LNCAP (cell line): Measurements from ENCODE around the gene NR4A3.

Experiments used
- TF ChIP-seq, protein P1 (sequence below): fragments of 450-650 bp; IDR thresholded peaks from 2 replicates; pipeline ENCODE4 v1.5.1; 2017; ENCODE audit warnings: mild to moderate bottlenecking

NR4A3 gene

DNA sequence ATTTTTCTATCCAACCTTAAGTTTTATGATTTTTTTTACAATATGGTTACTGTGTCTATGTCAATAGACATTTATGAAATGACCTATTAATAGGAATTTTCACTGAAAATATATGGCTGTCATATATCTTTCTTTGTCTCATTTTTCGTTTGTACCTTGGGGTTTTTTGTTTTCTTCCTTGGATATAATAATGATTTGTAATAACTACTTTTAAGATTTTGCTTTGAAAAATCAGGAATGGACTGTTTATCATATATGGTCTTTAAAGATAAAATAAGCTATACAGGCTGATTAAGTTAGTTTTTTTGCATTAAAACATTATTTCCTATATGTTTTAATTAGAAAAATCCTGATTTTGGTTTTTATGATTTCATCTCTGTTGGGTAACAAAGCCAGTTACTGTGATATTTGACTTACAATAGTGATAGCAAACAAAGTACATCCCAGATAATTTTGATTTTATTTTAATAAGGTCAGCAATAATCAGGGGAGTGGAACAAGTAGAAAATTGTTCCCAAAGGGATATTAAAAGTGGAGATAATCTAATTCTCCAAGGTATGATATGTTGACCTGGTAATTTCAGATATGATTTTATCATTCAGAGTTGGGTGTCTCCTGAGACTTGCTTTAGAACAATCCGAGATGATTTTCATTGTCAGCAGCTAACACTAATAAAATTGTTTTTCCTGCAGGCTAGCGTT lies 10.3 kb downstream of the NR4A3 start:
- TF ChIP-seq, protein P1, sequence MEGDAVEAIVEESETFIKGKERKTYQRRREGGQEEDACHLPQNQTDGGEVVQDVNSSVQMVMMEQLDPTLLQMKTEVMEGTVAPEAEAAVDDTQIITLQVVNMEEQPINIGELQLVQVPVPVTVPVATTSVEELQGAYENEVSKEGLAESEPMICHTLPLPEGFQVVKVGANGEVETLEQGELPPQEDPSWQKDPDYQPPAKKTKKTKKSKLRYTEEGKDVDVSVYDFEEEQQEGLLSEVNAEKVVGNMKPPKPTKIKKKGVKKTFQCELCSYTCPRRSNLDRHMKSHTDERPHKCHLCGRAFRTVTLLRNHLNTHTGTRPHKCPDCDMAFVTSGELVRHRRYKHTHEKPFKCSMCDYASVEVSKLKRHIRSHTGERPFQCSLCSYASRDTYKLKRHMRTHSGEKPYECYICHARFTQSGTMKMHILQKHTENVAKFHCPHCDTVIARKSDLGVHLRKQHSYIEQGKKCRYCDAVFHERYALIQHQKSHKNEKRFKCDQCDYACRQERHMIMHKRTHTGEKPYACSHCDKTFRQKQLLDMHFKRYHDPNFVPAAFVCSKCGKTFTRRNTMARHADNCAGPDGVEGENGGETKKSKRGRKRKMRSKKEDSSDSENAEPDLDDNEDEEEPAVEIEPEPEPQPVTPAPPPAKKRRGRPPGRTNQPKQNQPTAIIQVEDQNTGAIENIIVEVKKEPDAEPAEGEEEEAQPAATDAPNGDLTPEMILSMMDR, result no peak

DNA sequence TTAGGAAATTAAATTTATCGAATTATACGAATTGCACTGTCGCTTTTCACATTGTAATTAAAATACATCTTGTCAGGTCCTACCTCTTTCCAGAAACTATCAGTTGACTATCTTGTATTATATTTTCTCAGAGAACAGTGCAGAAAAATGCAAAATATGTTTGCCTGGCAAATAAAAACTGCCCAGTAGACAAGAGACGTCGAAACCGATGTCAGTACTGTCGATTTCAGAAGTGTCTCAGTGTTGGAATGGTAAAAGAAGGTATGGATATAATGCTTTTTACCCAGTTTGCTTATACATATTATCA lies 10.8 kb downstream of the NR4A3 start:
- TF ChIP-seq, protein P1, result no peak

DNA sequence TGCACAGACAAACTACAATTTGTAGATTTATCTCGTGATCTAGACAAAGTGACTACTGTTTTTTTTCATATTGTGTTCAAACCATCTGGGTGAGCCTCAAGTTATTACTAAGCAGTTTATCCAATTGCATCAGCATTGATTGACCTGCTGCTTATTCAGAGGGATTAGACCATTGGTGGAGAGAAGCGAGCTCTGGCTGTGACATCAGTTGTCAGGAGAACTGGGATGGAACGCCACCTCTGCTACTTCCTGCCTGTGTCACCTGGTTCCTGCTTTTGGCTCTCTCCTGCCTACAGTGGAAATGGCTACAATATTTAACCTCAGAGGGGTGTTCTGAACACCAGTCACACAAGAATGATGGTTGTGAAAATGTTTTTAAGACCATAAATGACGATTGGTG lies 12.1 kb downstream of the NR4A3 start:
- TF ChIP-seq, protein P1, result no peak

DNA sequence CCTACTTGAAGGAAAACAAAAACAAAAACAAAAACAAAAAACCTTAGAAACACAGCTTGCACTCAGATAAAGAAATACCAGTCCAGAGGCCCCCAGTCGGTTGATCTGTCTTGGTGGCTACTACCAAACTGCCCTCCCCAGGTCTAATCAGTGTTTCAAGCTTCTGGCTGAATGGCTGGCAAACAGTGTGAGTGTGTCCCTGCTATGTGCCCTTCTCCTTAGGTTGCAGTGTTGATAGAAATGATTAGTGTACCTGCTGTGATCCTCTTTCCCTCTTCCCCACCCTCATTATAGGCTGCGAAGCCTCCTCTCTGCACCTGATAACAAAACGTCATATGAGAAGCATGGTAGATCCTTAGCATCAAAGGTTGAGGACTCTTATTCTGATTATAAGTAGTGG lies 12.8 kb downstream of the NR4A3 start:
- TF ChIP-seq, protein P1, result no peak

DNA sequence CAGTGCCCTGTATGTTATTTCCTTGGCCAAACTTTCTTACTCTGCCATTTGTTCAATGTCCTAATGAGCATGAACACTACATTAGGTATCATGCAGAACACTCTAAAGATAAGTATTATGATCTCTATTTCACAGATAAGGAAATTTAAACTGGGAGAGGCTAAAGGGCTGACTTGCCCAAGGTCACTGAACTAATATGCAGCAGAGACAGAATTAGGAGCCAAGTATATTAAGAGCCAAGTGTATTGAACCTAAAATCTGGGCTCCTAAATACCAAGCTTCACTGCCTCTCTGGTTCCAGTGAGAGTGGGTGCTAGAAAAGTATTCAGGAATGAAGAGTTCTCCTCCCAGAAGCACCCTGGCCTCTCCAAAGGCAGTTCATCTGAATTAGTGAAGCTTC lies 13.5 kb downstream of the NR4A3 start:
- TF ChIP-seq, protein P1, result no peak

DNA sequence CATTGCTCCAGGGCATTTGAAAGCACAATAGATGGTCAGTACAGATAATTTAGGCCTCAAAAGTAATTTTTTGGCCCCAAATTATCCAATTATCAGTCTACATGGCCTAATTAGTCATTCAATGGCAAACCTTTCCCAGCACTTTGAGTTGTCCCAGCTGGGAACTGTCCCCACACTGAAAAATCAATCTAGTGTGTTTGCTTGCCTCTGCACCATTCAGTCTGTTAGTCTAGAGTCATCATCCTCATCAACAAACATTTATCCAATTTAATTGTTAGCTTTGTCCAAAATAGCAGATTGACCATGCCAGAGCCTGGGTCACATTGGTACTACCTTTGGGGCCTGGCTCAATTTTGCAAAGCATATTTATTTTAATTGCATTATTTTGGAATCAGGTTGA lies 13.9 kb downstream of the NR4A3 start:
- TF ChIP-seq, protein P1, result no peak

DNA sequence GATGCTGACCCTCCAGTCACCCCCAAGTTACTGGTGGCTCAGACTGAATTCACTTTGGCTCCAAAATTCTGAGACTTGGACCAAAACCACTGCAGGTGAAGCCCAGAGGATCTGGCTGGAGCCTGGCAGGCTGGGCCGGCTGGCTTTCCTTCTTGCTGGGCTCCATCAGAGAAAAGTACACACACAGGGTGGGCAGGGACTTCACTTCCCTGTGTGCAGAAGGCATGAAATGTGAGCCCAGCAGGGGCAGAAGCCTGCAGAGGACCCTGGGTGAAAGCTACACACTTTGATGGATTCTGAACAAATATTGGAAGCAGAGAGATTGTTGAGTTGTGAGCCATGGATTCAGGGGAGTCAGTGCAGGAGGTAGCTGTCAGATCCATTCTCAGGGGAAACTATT lies 18.4 kb downstream of the NR4A3 start:
- TF ChIP-seq, protein P1, result no peak

DNA sequence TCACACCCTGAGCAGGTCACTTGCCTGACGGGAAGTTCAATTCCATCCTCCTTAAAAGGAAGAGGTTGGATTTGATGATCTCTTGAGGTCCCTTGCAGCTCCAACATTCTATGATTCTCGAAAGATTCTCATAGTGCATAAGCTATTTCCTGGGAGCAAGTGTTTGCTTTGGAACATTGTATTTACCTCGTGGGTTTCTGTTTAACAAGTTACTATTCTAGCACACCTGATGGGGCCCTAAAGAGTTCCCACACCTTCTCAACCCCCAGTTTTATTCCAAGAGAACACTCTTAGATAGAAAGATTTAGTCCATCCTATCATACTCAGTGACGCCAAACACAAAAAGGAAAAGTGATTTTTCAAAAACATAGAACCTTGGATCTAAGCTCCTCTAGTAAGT lies 23.4 kb downstream of the NR4A3 start:
- TF ChIP-seq, protein P1, result no peak
